Kidney epithelial cell (primary cell): ENCODE data around the gene IRGQ. TPM values are rescaled to one million over a fixed set of nuclear protein-coding genes. Genes with fewer than 3 reads are reported as not detected.
"Not testable (repeated sequence)": the region's sequence is repeated elsewhere in the genome, so short reads cannot be mapped to it uniquely, and the experiment has no call there.

Experiments
- DNase-seq: peaks from one replicate; pipeline ENCODE4 v3.0.0-alpha.2; 2010; ENCODE audit warnings: low read depth
- H3K27me3 ChIP-seq: 2 replicates; pipeline ENCODE4 v1.6.0; 2011; ENCODE audit warnings: low read length; ENCODE audit not compliant: control insufficient read depth, insufficient read depth
- H3K36me3 ChIP-seq: 2 replicates; pipeline ENCODE4 v1.5.1; 2011; ENCODE audit warnings: low read length; ENCODE audit not compliant: control insufficient read depth, insufficient read depth
- H3K4me3 ChIP-seq: 2 replicates; pipeline ENCODE4 v1.5.1; 2011; ENCODE audit warnings: low read depth, mild to moderate bottlenecking, control low read depth, low read length
- total RNA-seq: library from RNA; depleted of rRNA; stranded (reverse); fragments of >200 nt; gene quantifications from 2 replicates; pipeline ENCODE4 v1.2.3, GENCODE V29; 2015
- TF ChIP-seq, protein P1 (sequence below): IDR thresholded peaks from 2 replicates; pipeline ENCODE4 v1.5.1; 2011; ENCODE audit warnings: mild to moderate bottlenecking, moderate library complexity, low read length, control low read depth, inconsistent platforms; ENCODE audit not compliant: insufficient read depth, poor library complexity, severe bottlenecking

IRGQ gene
- total RNA-seq, 1 donor from 2014 or later: 49.6 TPM

DNA sequence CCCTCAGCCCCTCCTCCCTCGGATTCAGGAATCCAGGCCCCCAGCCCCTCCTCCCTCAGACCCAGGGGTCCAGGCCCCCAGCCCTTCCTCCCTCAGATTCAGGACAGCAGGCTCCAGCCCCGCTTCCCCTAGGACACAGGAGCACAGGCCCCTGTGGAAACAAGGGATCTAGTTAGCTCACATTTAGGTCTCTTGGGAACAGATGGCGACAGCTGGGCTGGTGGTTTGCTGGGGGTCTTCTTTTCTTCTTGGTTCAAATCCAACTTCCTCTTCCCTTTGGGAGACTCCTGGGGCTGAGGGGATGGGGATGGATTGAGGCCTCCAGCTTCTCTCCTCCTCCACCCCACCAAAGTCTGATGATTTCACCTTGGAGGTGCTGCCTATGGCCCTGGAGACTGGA is 43.3 kb downstream of the IRGQ start:
- TF ChIP-seq, protein P1, sequence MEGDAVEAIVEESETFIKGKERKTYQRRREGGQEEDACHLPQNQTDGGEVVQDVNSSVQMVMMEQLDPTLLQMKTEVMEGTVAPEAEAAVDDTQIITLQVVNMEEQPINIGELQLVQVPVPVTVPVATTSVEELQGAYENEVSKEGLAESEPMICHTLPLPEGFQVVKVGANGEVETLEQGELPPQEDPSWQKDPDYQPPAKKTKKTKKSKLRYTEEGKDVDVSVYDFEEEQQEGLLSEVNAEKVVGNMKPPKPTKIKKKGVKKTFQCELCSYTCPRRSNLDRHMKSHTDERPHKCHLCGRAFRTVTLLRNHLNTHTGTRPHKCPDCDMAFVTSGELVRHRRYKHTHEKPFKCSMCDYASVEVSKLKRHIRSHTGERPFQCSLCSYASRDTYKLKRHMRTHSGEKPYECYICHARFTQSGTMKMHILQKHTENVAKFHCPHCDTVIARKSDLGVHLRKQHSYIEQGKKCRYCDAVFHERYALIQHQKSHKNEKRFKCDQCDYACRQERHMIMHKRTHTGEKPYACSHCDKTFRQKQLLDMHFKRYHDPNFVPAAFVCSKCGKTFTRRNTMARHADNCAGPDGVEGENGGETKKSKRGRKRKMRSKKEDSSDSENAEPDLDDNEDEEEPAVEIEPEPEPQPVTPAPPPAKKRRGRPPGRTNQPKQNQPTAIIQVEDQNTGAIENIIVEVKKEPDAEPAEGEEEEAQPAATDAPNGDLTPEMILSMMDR: no peak
- Histone ChIP-seq H3K27me3 (no peaks in the 10 kb centered on the region), H3K4me3 (no peak overlapping the region), H3K36me3 (peaks cover 2% of the 10 kb centered on the region)
- no peak for DNase-seq

DNA sequence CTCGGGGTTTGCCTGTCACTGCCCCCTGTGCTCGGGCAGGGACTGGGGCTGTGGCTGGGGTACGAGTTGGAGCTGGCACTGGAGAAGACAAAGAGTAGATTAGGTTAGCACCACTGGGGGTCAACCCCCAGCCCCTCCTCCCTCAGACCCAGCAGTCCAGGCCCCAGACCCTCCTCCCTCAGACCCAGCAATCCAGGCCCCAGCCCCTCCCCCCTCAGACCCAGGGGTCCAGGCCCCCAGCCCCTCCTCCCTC is 43.8 kb downstream of the IRGQ start:
- no peak overlapping the region for H3K4me3 ChIP-seq
- no peak for DNase-seq
- TF ChIP-seq, protein P1: no peak
- no peaks in the 10 kb centered on the region for H3K27me3 ChIP-seq
- peaks cover 2% of the 10 kb centered on the region for H3K36me3 ChIP-seq

DNA sequence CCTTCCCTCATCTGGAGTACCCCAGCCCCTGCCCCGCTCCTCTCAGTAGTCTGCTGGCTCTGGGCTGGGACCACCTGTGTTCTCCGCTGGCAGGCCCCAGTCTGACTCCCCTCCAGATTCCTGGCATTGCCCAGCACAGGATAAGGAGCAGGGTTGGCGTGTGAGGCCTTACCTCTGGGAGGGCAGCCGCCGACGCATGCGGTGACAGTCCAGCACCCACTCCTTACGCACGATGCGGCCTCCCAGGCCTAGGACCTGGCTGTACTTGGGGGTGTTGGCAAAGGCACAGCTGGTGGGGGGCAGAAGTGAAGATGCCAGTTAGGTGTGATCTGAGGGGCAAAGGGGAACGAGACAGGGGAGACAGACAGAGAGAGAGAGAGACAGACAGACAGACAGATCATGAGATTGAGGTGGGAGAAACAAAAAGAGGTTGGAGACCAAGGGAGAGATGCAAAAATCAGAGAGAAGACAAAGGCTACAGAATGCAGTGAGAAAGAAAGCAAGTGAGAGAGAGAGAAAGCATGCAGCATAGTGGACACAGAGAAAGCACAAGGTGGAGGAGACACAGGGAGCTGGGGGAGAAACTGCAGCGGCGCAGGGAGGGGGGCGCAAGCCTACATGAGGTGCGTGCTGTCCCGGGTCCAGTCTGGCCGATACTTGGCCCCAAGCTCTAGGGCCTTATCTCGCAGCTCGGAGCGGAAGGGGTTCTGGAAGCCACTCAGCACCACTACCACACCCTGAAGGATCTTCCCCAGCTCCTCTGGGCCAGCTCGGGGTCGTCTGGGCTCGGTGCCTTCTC is 44.3 kb downstream of the IRGQ start:
- H3K4me3 ChIP-seq: no peak overlapping the region
- peaks cover 2% of the 10 kb centered on the region for H3K36me3 ChIP-seq
- TF ChIP-seq, protein P1: no peak
- no peak for DNase-seq
- no peaks in the 10 kb centered on the region for H3K27me3 ChIP-seq

DNA sequence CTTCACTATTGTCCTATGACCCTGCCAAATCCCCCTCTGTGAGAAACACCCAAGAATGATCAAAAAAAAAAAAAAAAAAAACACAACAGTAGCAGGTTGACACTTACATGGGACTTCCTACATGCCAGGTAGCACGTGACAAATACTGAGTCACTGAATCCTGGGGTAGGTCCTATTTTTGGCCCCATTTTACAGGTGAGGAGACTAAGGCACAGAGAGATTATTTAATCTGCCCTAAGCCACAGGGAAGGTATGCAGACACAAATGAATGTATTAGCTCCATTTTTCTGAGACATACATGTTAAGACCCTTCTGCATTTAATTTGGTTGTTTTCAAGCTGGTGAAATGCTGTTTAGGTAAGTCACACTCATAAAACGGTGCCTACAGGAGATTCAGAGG is 47.2 kb downstream of the IRGQ start:
- H3K4me3 ChIP-seq: no peak overlapping the region
- no peaks in the 10 kb centered on the region for H3K27me3 ChIP-seq
- H3K36me3 ChIP-seq: peaks cover 2% of the 10 kb centered on the region
- DNase-seq: no peak
- TF ChIP-seq, protein P1: no peak

DNA sequence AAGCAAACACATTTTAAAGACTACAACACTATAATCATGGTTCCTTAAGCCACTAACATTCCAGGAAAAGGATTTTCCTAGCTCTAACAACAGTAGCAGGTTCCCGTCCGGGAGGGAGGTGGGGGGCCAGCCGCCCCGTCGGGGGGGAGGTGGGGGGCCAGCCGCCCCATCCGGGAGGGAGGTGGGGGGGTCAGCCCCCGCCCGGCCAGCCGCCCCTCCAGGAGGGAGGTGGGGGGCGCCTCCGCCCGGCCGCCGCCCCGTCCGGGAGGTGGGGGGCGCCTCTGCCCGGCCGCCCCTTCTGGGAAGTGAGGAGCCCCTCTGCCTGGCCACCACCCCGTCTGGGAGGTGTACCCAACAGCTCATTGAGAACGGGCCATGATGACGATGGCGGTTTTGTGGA is 48.0 kb downstream of the IRGQ start:
- H3K36me3 ChIP-seq, H3K27me3 ChIP-seq, DNase-seq, H3K4me3 ChIP-seq: not testable (repeated sequence)

DNA sequence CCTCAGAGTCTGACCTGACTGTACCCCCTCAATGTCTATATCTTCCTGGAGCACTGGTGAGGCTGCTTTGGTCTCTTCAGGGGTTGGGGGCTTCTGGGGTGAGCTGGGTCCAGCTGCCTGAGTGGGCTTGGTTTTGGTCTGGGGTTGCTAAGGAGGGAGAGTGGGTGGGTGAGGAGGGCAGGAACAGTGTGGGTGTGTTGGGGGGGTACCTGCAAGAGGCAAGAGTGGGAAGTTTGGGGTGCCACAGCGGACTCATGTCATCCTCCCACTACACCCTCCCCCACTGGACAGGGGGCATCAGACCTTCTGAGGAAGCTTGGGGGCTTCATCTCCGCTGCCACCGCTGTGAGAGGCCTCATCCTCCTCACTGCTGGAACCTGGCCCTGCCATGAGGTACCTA is 49.4 kb downstream of the IRGQ start:
- no peaks in the 10 kb centered on the region for H3K27me3 ChIP-seq
- H3K4me3 ChIP-seq: no peak overlapping the region
- H3K36me3 ChIP-seq: peaks cover 2% of the 10 kb centered on the region
- TF ChIP-seq, protein P1: no peak
- DNase-seq: no peak
